Lung microvascular endothelial cell (primary cell): ENCODE data around the gene IL1A. TPM values are rescaled to one million over a fixed set of nuclear protein-coding genes. Genes with fewer than 3 reads are reported as not detected.
A peak's percentile ranks its signal among the peaks of the same experiment; 100 is the strongest.

Experiments used
- DNase-seq, 2 donors: peaks; one replicate each; pipeline versions ENCODE4 v3.0.0 to v3.0.0-alpha.2; 2010; ENCODE audit warnings: low read depth in 2 of 2
- total RNA-seq: library from RNA; depleted of rRNA; stranded (reverse); fragments of >200 nt; gene quantifications from 2 replicates; pipeline ENCODE4 v1.2.1, GENCODE V29; 2014

IL1A gene
- total RNA-seq, 1 donor from 2014 or later = not detected

GRCh38 chr2:112764071-112765044 lies 19.9 kb downstream of the IL1A start, which contains the start of gene CKAP2L:
Gene CKAP2L (minus strand): TSS chr2:112764609. CDS start chr2:112764598, 11 bp downstream.
- peak; percentile 98 to 99 for DNase-seq

GRCh38 chr2:112762276-112762675 lies 22.0 kb downstream of the IL1A start:
- no peak for DNase-seq

DNA sequence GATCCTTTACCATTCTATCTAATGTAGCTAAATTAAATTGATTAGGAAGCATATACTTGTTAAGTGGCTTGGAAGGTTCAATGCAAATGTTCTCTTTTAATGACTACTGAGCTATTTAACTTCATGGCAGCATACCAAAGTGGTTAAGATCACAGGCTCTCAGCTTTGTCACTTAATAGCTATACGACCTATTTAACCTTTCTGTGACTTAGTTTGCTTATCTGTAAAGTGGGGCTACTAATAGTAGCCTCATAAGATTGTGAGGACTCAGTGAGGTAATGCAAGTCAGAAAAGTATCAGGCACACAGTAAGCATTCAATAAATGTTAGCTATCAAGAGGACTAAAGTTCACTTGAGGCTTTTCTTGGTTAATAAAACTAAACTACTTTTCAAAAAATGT lies 24.1 kb downstream of the IL1A start:
- no peak for DNase-seq

- no peak for DNase-seq
Measured at GRCh38 chr2:112758711-112759110, 25.6 kb downstream of the IL1A start.

- no peak for DNase-seq
Measured at GRCh38 chr2:112757265-112757664, 27.0 kb downstream of the IL1A start.

GRCh38 chr2:112756207-112756606 lies 28.1 kb downstream of the IL1A start:
- no peak for DNase-seq

- DNase-seq = no peak
Measured at GRCh38 chr2:112755444-112755843, 28.8 kb downstream of the IL1A start.

DNA sequence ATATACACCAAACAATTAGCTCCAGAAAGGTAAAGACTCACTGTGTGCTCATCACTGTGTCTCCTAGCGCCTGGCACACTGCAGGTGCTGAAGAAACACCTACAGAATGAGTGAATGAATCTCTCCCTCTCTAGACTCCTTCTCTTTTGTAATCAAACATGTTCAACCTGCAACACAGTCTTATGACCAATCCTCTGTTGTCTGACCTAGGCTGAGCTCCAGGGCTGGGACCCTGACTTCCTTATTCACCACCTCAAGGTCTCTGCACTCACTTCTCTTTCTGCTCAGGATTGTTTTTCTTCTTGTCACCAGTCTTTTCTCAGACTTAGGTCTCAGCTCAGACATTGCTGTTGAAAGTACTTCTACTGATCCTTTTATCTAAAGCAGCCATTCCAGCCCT lies 29.7 kb downstream of the IL1A start:
- DNase-seq = no peak

GRCh38 chr2:112752667-112753066 lies 31.6 kb downstream of the IL1A start:
- no peak for DNase-seq

GRCh38 chr2:112751451-112752197 lies 32.7 kb downstream of the IL1A start:
- DNase-seq = peak in 1 of 2 donors; percentile 31

DNA sequence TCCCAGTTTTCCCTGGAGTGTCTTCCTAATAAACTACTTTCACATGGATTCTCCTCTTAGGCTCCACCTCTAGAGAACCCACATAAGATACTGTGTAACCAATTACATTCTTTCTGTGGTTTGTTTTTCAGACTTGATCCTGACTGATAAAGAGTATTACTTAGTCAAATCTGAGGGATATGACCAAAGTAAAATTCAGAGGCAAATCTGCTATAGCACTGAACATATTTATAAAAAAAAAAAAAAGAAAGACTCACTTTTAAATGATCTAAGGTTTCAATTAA lies 33.8 kb downstream of the IL1A start:
- no peak for DNase-seq

DNA sequence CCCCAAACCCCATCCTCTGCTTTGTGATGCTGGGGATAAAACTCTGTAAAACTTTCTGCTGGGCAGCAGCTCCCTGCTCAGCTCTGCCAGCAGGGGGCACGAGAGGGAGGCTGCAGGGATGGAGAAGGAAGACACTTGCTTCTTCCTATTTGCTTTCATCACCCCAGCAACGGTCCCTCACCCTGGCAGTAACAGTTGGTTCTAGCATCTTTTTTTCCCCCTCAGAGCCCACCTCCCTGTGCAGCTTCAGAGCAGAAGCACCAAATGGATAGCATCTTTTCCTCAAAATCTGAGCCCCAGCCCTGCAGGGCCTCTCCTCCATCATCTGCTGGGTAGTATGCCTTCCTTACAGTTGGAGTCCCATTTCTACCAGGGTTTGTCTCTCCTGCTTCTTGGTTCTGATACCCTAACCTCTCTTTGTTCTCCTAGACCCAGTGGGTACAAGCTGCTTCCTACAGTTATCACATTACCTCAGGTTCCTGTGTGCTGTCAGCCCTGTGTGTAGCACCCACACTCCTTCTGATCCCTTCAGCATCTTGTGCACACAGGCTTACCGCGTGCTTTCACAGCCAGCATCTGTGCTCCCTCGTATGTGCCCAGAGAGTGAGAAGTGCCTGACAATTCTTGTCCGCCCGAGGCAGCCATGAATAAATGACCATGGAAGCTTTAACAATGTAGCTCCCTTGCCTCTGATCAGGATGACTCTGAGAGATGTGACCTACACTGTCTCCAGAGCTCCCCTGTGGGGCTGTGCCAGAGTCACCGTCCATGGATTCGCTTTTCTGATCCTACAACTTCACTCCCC lies 34.3 kb downstream of the IL1A start:
- DNase-seq = peak; percentile 81 to 87

- no peak for DNase-seq
Measured at GRCh38 chr2:112740527-112740926, 43.8 kb downstream of the IL1A start.

DNA sequence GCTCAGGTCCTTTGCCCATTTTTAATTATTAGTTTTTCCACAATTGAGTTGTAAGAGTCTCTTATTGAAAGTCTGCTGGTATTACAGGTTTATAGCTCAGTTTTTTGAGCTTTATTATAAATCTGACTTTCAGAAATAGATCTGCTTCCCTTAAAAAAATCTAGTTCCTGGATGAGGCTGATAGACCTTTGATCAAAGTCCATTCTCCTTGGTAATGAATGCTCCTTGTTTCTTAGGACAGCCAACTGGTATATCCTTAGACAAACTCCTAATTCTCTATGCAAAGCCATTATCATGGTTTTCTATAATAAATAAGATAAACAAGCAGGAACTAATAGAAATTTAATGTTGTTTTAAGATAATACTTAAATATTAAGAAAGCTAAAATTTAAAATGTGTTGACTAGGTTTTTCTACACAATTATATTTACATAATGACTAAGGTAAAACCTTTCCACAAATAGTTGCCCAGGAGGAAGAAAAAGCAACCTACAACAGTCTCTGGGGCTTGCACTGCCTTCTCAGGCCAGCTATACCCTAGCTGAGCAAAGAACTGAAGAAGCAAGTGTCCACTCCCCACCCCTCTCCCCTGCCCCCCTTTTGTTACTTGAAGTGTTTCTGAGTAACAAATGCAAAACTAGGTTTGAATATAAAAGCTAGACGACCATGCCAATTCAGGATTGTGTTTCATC lies 46.6 kb downstream of the IL1A start:
- DNase-seq = no peak

- no peak for DNase-seq
Measured at GRCh38 chr2:112733871-112734270, 50.4 kb downstream of the IL1A start.

GRCh38 chr2:112733456-112733855 lies 50.8 kb downstream of the IL1A start:
- no peak for DNase-seq

- no peak for DNase-seq
Measured at GRCh38 chr2:112731479-112731878, 52.8 kb downstream of the IL1A start.

GRCh38 chr2:112730791-112731190 lies 53.5 kb downstream of the IL1A start:
- no peak for DNase-seq

- no peak for DNase-seq
Measured at GRCh38 chr2:112730216-112730615, 54.1 kb downstream of the IL1A start.

DNA sequence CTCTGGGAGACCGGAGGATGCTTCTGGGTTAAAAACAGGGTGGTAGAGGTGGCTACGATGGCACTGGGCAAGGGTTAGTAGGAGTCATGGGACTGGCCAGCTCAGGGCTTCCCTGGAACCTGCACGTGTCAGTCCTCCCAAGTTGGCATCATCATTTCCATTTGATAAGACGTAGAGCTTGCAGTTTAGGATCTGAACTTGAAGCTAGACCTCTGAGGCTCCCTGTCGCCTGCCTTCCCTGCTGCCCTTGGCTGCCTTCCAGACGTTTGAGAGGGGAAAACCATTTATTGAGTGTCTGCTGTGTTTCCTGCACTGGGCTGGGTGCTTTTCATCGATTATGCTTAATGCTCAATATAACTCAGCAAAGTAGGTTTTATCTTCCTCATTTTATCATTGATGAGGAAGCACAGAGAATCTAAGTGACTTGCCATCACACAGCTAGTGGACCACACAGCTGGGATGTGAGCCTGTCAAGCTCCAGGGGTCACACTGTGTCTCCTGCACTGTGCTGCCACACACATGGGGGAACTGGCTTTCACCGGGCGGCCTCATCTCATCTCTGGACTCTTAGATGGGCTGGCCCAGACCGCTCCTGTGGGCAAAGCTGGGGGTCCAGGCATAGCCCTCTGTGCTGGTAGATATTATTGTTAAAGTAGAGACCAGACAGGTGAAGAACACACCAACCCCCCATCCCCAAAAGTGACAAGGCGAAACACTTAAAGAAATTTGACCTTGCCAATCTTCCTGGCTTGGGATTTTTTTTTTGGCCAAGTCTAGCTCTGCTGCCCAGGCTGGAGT lies 55.7 kb downstream of the IL1A start:
- no peak for DNase-seq

- no peak for DNase-seq
Measured at GRCh38 chr2:112728029-112728362, 56.3 kb downstream of the IL1A start.
